Epithelial cell of prostate (primary cell): ENCODE results near the gene WDR5B.
"Not testable (repeated sequence)": the region's sequence is repeated elsewhere in the genome, so short reads cannot be mapped to it uniquely, and the experiment has no call there.

Experiments
- DNase-seq: peaks from one replicate; pipeline ENCODE4 v3.0.0-alpha.2; 2011; ENCODE audit warnings: low read depth, low spot score
- H3K27ac ChIP-seq: fragments of 450-650 bp; 2 replicates; pipeline ENCODE4 v1.5.1; 2017; ENCODE audit warnings: mild to moderate bottlenecking

WDR5B gene

GRCh38 chr3:122415762-122416654 is at the start of gene WDR5B:
Gene WDR5B, minus strand, starts transcription at chr3:122416062. Its CDS starts 534 bp downstream, at chr3:122415528.
- DNase-seq, result peak; percentile 91
- peak within 1 kb of the TSS; percentile 90 for H3K27ac ChIP-seq

- DNase-seq, result no peak
- no peak overlapping the region for H3K27ac ChIP-seq
Measured at GRCh38 chr3:122464659-122465058, 48.8 kb upstream of the WDR5B start.

GRCh38 chr3:122462406-122462805 is 46.5 kb upstream of the WDR5B start:
- no peak overlapping the region for H3K27ac ChIP-seq
- DNase-seq, result no peak

GRCh38 chr3:122461806-122462205 is 45.9 kb upstream of the WDR5B start:
- no peak for DNase-seq
- H3K27ac ChIP-seq, result no peak overlapping the region

- DNase-seq, result no peak
- H3K27ac ChIP-seq, result no peak overlapping the region
Measured at GRCh38 chr3:122458992-122459391, 43.1 kb upstream of the WDR5B start.

GRCh38 chr3:122457706-122458105 is 41.8 kb upstream of the WDR5B start:
- DNase-seq, result no peak
- H3K27ac ChIP-seq, result no peak overlapping the region

GRCh38 chr3:122456074-122456473 is 40.2 kb upstream of the WDR5B start:
- H3K27ac ChIP-seq, result no peak overlapping the region
- no peak for DNase-seq

GRCh38 chr3:122451371-122451770 is 35.5 kb upstream of the WDR5B start:
- DNase-seq, result no peak
- no peak overlapping the region for H3K27ac ChIP-seq

- not testable (repeated sequence) for H3K27ac ChIP-seq, DNase-seq
Measured at GRCh38 chr3:122448218-122448617, 32.4 kb upstream of the WDR5B start.

- not testable (repeated sequence) for DNase-seq, H3K27ac ChIP-seq
Measured at GRCh38 chr3:122444491-122444887, 28.6 kb upstream of the WDR5B start.

- H3K27ac ChIP-seq, result not testable (repeated sequence)
- peak; percentile 6 for DNase-seq
Measured at GRCh38 chr3:122443762-122444490, 28.1 kb upstream of the WDR5B start.

- no peak for DNase-seq
- H3K27ac ChIP-seq, result no peak overlapping the region
Measured at GRCh38 chr3:122443090-122443489, 27.2 kb upstream of the WDR5B start.

- no peak overlapping the region for H3K27ac ChIP-seq
- DNase-seq, result no peak
Measured at GRCh38 chr3:122435950-122436349, 20.1 kb upstream of the WDR5B start.

GRCh38 chr3:122430371-122430770 is 14.5 kb upstream of the WDR5B start:
- H3K27ac ChIP-seq, result no peak overlapping the region
- DNase-seq, result no peak

- DNase-seq, result no peak
- peak overlapping the region; percentile 51 for H3K27ac ChIP-seq
Measured at GRCh38 chr3:122427857-122428471, 12.1 kb upstream of the WDR5B start.

- no peak for DNase-seq
- H3K27ac ChIP-seq, result no peak overlapping the region
Measured at GRCh38 chr3:122421836-122422235, 6.0 kb upstream of the WDR5B start.

- no peak overlapping the region for H3K27ac ChIP-seq
- no peak for DNase-seq
Measured at GRCh38 chr3:122421101-122421500, 5.2 kb upstream of the WDR5B start.

- peak overlapping the region; percentile 90 for H3K27ac ChIP-seq
- DNase-seq, result no peak
Measured at GRCh38 chr3:122416966-122417365, 1.1 kb upstream of the WDR5B start.

GRCh38 chr3:122415104-122415744 is 638 bp downstream of the WDR5B start:
- DNase-seq, result no peak
- H3K27ac ChIP-seq, result peak overlapping the region; percentile 90

GRCh38 chr3:122414391-122414790 is 1.5 kb downstream of the WDR5B start:
- no peak overlapping the region for H3K27ac ChIP-seq

More at GRCh38 chr3:122414391-122414790, 1.5 kb downstream of the WDR5B start:
- DNase-seq, result no peak
